ENCODE results near the gene AP1S3. TPM values are rescaled to one million over a fixed set of nuclear protein-coding genes. Genes with fewer than 3 reads are reported as not detected.

The AP1S3 gene
- total and polyA plus RNA-seq, 2 of the 4 experiments (the other 2 are of a cell fraction) = 2.5 to 4.1 TPM

DNA sequence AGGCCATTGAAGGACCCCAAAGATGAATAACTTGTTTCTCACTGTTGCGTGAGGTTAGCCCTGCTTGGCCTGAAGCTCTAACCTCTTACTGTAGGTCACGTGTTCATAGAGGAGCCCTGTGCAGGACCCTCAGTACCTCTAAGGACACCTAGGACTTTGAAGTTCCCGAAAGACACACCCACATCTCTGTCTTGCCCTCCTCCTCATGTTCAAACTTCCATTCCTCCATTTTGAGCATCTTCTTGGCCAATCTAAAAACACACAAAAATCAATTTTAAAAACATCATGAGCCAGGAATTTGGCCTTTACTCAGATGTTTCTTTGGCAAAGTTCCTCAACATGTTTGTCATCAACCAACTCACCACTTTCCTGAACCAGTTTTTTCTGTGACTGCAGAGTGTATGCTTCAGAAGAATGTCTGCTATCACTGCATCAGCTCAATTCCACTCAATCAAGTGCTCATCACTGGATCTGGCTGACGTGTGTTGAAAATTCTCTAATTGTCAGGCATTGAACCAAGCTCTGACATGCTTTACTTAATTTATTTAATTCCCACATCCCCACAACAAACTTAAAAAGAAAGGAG lies 101.6 kb downstream of the AP1S3 start:
- H4K20me1 ChIP-seq (ENCODE audit: insufficient read depth, low read length) = no peaks in the 10 kb centered on the region
- H2BK15ac ChIP-seq (ENCODE audit: low read depth, low read length) = peak overlapping the region; percentile 38; the same call in 2 of the 3 replicates
- ATAC-seq (ENCODE audit: low read depth) = peak; percentile 90
- peak overlapping the region; percentile 28 to 85 for H4K8ac ChIP-seq (ENCODE audit: low read depth in 2 of 2, low read length in 2 of 2)
- no peaks in the 10 kb centered on the region for H3K27me3 ChIP-seq (ENCODE audit: control insufficient read depth, insufficient read depth, low read length)
- H4K91ac ChIP-seq (ENCODE audit: insufficient read depth, low read depth, low read length) = peak overlapping the region; percentile 49
- WGBS, 2 experiments (ENCODE audit: extremely low coverage in 2 of 2, insufficient read length in 1 of 2) = 84% methylated on average over 3 of the region's 4 CpGs; no CpG with 5 or more reads in 1 of the 2 experiments
- peak overlapping the region; percentile 10 for H2AK9ac ChIP-seq (replicated peaks; ENCODE audit: low read depth, low read length, poor library complexity)
- no peaks in the 10 kb centered on the region for H3K79me1 ChIP-seq (ENCODE audit: low read depth in 1 of 2, low read length in 2 of 2)
- H2BK20ac ChIP-seq (ENCODE audit: low read depth, low read length) = peak overlapping the region; percentile 36
- peak overlapping the region; percentile 73 for H2BK120ac ChIP-seq (ENCODE audit: low read depth, low read length)
- in situ Hi-C loops (cut with MboI; ENCODE audit: low sequenced_read_pairs) = no loop called here
- H3K9me3 ChIP-seq (ENCODE audit: control insufficient read depth, insufficient read depth, low read length) = peaks cover 3% of the 10 kb centered on the region; the same call in 1 of the 2 replicates
- H3K36me3 ChIP-seq (ENCODE audit: control insufficient read depth, insufficient read depth, low read length) = no peaks in the 10 kb centered on the region
- no peak overlapping the region for H3K9ac ChIP-seq (ENCODE audit: low read depth, low read length)
- H3K14ac ChIP-seq (replicated peaks; ENCODE audit: low read depth, low read length) = peak overlapping the region; percentile 14
- POLR2A ChIA-PET (ENCODE audit: unreplicated experiment) = no interaction called here
- no peak overlapping the region; the same call in 1 of the 2 replicates for H3K56ac ChIP-seq (ENCODE audit: extremely low read depth, insufficient read depth, low read length)
- peak overlapping the region; percentile 23; the same call in 1 of the 2 replicates for H4K5ac ChIP-seq (ENCODE audit: low read depth, low read length)
- peak; percentile 96 for DNase-seq
- BruUV-seq (replicated peaks) = no TSS peak
- peak overlapping the region; percentile 55 for H3K4ac ChIP-seq (ENCODE audit: low read depth, low read length)
- H2AFZ ChIP-seq (replicated peaks; ENCODE audit: low read length, poor library complexity) = peak overlapping the region; percentile 73
- CTCF ChIA-PET = interaction anchor here (0.5 kb wide), 1 partner anchor 44 kb away, joined by 4 read pairs; no protein-coding TSS in a partner anchor
- peak overlapping the region; percentile 7; the same call in 1 of the 2 replicates for H3K23ac ChIP-seq (ENCODE audit: low read depth, low read length)
- H2AK5ac ChIP-seq (ENCODE audit: low read depth, low read length) = peak overlapping the region; percentile 5
- H3K18ac ChIP-seq (ENCODE audit: low read depth, low read length) = peak overlapping the region; percentile 12; the same call in 1 of the 2 replicates
- peak overlapping the region; percentile 48 for H2BK5ac ChIP-seq (ENCODE audit: low read depth, low read length, poor library complexity, severe bottlenecking)
- no peaks in the 10 kb centered on the region for H3K9me1 ChIP-seq (ENCODE audit: insufficient read depth, low read length)
- peak overlapping the region; percentile 18 for H3K27ac ChIP-seq (ENCODE audit: insufficient read depth, low read length)
- dilution Hi-C loops (cut with HindIII; ENCODE audit: low sequenced_read_pairs, unreplicated experiment) = no loop called here
- no peak overlapping the region for H3K4me3 ChIP-seq (ENCODE audit: insufficient read depth, low read depth, low read length)
- H3K4me2 ChIP-seq (ENCODE audit: low read depth, low read length) = no peak overlapping the region
- intact Hi-C loops (cut with micrococcal nuclease) = no loop called here
- H3K4me1 ChIP-seq (ENCODE audit: control insufficient read depth, insufficient read depth, low read length) = peaks cover 15% of the 10 kb centered on the region
- TF ChIP-seq NFE2L2 (IDR thresholded peaks at IDR 0.05; ENCODE audit: low read depth, low read length) (no peak), MAZ (IDR thresholded peaks at IDR 0.05; ENCODE audit: borderline replicate concordance, low read depth, low read length) (no peak), MAFK (IDR thresholded peaks at IDR 0.05; ENCODE audit: low read depth, low read length) (peak; percentile 67), SMC3 (IDR thresholded peaks at IDR 0.05; ENCODE audit: low read depth, low read length) (no peak), FOS (IDR thresholded peaks at IDR 0.05; ENCODE audit: low read depth, low read length) (peak; percentile 24; the same call in 1 of the 2 replicates), RFX5 (IDR thresholded peaks at IDR 0.05; ENCODE audit: low read depth, low read length) (no peak), MXI1 (IDR thresholded peaks at IDR 0.05; ENCODE audit: borderline replicate concordance, low read depth, low read length) (no peak), RAD21 (IDR thresholded peaks at IDR 0.05; ENCODE audit: low read length) (no peak), CHD1 (IDR thresholded peaks at IDR 0.05; ENCODE audit: low read depth, low read length) (no peak), POLR2A (IDR thresholded peaks at IDR 0.05; ENCODE audit: low read depth, low read length) (no peak), RCOR1 (IDR thresholded peaks at IDR 0.05; ENCODE audit: insufficient replicate concordance, low read length) (peak; percentile 37), BHLHE40 (IDR thresholded peaks at IDR 0.05; ENCODE audit: low read depth, low read length) (no peak)
- TF ChIP-seq, protein P1, sequence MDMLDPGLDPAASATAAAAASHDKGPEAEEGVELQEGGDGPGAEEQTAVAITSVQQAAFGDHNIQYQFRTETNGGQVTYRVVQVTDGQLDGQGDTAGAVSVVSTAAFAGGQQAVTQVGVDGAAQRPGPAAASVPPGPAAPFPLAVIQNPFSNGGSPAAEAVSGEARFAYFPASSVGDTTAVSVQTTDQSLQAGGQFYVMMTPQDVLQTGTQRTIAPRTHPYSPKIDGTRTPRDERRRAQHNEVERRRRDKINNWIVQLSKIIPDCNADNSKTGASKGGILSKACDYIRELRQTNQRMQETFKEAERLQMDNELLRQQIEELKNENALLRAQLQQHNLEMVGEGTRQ (IDR thresholded peaks at IDR 0.05; ENCODE audit: low read depth, low read length) = no peak
- TF ChIP-seq, protein P2, sequence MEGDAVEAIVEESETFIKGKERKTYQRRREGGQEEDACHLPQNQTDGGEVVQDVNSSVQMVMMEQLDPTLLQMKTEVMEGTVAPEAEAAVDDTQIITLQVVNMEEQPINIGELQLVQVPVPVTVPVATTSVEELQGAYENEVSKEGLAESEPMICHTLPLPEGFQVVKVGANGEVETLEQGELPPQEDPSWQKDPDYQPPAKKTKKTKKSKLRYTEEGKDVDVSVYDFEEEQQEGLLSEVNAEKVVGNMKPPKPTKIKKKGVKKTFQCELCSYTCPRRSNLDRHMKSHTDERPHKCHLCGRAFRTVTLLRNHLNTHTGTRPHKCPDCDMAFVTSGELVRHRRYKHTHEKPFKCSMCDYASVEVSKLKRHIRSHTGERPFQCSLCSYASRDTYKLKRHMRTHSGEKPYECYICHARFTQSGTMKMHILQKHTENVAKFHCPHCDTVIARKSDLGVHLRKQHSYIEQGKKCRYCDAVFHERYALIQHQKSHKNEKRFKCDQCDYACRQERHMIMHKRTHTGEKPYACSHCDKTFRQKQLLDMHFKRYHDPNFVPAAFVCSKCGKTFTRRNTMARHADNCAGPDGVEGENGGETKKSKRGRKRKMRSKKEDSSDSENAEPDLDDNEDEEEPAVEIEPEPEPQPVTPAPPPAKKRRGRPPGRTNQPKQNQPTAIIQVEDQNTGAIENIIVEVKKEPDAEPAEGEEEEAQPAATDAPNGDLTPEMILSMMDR (conservative IDR thresholded peaks at IDR 0.05; ENCODE audit: low read depth, low read length) = no peak
- TF ChIP-seq, protein P3, sequence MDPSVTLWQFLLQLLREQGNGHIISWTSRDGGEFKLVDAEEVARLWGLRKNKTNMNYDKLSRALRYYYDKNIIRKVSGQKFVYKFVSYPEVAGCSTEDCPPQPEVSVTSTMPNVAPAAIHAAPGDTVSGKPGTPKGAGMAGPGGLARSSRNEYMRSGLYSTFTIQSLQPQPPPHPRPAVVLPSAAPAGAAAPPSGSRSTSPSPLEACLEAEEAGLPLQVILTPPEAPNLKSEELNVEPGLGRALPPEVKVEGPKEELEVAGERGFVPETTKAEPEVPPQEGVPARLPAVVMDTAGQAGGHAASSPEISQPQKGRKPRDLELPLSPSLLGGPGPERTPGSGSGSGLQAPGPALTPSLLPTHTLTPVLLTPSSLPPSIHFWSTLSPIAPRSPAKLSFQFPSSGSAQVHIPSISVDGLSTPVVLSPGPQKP (IDR thresholded peaks at IDR 0.05; ENCODE audit: borderline replicate concordance, low read depth, low read length) = no peak

All from IMR-90 (cell line).